HG03135 (cell line): ENCODE results near the gene RASA3.

ENCODE experiments used
- ATAC-seq: cut with Tn5 transposase; IDR thresholded peaks from one replicate; pipeline ENCODE4 v1.9.1; 2021; ENCODE audit warnings: mild to moderate bottlenecking, moderate library complexity; ENCODE audit not compliant: unreplicated experiment

Gene RASA3

DNA sequence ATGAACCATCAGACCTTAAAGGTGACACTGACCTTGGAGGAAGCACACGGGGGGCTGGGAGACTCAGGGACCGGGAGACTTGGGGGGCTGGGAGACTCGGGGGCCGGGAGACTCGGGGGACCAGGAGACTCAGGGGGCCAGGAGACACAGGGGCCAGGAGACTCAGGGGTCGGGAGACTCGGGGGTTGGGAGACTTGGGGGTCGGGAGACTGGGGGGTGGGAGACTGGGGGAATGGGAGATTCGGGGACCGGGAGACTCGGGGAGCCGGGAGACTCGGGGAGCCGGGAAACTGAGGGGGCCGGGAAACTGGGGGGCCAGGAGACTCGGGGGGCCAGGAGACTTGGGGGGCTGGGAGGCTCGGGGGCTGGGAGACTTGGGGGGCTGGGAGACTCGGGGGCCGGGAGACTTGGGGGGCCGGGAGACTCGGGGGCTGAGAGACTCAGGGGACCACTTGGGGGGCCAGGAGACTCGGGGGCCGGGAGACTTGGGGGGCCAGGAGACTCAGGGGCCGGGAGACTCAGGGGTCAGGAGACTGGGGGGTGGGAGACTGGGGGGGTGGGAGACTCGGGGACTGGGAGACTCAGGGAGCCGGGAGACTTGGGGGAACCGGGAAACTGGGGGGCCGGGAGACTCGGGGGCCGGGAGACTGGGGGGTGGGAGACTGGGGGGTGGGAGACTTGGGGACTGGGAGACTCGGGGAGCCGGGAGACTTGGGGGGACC is 62.9 kb downstream of the RASA3 start:
- no peak for ATAC-seq

DNA sequence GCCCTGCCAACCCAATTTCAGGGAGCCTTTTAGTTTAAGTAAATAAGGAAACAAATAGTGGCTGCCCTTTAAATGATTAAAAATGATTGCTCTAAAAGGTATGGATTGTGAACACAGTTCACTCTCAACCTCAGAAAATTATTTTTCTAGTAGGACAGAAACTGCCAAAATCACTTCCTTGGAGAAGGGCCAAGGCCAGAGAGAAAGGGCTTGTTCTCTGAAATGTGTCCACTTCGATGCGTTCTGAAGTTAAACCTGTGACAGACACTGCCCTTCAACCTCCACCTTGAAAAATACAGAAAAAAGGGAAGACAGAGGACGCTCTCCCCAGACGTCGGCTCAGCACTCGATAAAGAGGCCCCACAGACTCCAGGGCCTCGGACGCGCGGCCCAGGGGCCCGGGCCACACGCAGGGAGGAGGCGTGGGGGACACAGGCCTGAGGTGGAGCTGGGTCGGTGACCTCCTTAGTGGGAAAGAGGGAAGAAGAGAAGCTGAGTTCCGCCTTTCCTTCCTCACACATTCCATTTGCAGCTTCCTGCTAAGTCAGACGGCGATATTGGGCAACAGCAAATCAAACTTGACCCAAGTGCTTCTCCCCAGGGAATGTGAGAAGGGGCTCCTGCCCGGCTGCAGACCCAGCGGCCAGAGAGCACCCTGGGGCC is 63.6 kb downstream of the RASA3 start:
- no peak for ATAC-seq

DNA sequence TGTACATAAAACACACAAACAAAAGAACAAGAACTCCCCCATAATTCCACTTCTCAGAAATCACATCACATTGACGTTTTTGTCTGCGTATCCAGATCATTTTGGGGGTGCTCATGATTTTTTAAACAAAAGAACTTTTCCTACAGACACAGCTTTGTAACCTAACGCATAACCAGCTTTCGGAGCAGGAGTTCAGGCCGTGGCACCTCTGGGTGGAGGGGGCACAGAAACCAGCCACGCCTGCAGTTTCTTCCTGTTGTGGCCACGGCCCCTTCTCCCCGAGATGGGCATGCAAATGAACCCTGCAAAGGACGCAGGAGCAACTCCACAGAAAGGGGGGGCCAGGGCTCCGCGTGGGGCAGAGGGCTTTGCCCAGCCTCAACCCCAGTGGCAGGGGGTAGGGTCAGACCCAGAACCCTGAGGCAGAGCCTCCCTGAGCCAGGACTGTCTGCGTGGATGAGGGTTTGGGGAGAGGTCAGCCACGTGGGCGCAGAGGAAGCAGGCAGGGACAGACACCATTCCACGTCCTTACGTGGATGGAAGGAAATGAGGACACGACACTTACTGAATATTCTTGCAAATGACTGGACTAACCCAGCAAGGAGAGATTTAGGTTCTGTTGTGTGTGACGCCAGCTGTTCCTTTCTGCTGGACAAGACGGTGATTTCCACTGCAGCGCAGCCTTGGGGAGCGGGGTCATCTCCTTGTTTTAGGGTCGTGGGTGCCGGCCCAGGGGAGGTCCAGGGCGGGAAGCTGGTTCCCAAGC is 64.4 kb downstream of the RASA3 start:
- peak; percentile 34 for ATAC-seq

DNA sequence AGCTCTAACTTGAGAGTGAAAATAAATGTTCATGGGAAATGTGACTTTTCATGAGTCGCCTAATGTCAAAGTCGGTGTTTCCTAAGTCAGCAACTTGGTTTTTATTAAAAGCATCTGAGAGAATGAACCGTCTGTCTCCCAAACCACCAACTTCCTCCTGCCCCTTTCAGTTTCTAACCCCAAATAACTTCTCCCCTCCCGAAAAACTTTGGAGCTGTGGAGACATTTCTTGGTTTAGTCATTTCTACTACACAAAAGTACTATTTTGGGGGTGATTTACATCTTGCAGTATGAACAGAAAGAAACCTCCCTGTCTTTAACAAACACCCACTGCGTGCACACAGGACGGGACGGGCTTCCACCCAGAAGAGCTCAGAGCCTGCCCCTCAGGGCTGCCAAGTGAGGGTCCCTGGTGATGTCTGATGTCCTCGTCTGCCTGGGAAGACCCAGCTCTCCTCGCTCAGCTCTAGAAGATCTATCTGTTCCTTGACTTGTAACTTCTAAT is 65.0 kb downstream of the RASA3 start:
- peak; percentile 50 for ATAC-seq

DNA sequence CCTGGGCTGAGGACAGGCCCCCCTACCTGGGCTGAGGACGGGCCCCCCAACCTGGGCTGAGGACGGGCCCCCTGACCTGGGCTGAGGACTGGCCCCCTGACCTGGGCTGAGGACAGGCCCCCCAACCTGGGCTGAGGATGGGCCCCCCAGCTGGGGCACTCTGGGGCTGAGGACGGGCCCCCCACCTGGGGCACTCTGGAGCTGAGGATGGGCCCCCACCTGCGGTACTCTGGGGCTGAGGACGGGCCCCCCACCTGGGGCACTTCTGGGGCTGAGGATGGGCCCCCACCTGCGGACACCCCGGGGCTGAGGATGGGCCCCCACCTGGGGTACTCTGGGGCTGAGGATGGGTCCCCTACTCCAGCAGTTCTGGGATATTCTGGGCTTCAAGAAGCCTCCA is 65.5 kb downstream of the RASA3 start:
- peak; percentile 8 for ATAC-seq

DNA sequence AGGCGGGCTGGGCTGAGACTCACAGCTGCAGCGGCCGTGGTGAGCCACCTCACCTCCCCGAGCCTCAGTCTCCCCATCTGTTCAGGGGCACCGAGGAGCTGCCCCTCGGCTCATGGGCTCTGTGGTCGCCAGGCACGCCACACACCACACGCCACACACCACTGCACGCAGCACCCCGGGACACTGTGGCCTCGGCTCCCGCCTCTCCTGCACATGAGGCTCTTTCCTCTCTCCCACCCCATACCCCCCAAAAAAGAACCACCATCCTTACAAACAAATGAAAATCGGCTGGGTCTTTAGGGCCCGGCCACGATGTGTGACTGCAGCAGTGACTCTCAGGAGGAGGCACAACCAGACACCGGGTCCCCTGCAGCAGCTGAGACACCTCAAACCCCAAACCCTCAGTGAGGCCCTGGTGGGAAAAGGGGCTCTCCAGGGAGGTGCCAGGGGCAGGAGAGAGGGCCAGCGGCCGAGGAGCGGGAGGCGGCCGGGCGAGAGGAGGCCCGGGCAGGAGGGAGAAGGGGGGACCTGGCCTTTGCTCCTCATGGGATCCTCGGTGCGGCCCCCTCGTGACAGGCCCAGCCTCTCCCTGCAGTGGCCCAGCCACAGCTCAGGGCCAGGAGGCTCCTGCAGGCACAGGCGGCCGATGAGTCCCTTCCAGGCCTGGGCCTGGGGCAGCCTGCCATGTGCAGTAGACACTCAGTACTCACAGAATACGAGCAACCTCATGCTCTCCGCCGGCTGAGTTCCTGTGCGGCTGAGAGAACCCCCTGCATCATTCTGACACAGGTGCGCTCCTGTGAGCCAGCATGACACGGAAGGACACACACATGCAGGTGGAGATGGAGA is 66.3 kb downstream of the RASA3 start:
- ATAC-seq: no peak

DNA sequence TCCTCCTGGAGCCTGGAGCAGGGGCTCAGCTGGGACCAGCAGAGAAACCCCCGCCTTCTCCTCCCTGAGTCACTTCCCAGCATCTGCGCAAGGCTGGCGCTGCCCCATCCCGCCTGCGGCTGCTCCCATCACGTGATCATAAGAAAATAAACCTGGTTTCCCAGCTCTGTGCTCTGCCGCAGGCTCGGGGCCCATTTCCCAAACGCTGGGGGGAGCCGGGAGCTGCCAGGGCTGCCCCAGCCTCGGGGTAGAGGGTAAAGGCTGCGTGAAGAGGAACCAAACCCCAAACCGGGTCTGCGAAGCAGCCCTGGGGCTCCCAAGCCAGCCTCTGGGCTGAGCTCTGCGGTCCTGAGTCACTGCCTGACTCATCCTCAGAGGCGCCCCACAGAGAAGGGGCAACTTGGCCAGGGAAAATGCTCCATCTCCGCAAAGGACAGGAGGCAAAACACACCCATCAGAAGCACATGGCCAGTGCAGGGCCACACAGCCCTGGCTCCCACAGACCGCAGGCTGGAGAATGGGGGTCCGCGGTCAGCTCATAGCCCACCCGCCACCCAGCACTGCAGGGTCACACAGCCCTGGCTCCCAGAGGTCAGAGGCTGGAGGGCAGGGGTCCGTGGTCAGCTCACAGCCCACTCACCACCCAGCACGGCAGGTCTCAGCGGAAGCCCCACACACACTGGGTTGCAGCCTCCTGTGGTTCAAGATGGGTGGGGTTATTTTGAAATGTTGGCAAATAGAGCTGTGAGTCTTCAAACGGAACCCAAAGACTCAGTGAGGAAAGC is 67.1 kb downstream of the RASA3 start:
- ATAC-seq: peak; percentile 45

DNA sequence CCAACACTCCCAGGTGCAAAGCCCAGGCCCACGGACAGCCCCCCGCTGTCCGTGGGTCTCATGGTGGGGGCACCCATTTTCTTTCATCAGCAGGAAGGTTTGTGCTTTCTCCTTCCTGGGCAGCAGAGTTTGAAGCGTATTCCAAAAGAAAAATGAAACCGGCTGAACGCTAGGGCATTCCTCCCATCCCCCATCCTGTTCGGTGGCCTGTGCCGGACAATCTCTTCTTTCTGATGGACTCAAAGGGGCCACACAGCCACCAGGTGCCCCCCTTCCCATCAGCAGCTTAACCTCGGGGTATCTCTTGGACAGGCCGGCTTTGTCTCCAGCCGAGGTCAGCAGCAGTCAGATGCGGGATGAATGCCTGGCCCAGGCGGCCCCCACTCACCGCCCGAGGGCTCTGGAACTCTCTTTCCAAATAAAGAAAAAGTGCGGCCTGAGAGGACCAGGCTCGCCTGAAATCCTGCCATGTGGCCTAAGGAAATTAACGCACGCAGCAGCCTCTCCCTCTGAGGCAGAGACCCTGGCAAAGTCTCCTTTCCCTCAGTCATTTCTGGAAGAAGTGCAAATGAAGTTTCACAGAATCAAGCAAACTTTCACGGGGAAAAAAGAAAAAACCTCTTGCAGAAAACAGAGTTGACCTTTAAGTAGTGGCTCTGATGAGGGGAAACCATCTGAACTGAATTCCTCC is 67.8 kb downstream of the RASA3 start:
- no peak for ATAC-seq

DNA sequence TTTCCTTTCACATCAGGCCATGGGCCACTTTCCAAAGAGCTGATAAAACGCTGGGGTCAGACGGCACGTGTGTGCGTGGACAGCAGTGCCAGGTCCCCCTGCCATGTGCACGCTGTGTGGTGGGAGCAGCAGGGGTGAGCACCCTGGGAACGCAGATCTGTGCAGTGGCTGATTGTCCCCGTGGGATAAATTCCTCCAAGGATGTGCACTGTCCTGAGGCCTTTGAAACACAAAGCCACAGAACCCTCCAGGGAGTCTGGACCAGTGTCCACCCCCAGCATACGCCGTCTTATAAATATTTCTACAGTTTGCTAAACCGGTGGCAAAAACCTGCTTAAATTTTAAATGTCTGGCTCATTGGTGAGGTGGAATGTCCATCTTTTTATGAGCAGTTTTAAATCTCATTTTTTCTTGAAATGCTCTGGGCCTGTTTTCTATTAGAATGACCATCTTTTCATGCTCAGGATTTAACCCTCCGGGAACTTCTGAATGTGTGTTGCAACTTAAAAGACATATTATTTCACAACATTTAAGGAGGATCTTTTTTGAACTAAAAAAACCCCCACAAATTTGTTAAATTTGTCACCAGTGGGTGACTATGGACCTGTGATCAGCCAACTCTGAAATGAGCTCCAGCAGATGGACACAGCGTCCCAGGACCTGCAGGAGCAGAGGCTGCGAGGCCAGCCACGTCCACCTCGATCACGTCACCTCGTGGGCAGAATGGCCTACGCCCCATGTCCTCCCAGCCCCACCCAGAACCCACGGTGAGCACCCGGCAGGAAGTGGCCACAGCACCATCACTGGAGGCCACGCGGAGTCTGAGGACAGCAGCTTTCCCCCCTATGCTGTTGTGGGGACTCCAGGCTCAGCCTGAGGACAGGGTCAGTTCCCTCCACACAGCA is 68.6 kb downstream of the RASA3 start:
- no peak for ATAC-seq

DNA sequence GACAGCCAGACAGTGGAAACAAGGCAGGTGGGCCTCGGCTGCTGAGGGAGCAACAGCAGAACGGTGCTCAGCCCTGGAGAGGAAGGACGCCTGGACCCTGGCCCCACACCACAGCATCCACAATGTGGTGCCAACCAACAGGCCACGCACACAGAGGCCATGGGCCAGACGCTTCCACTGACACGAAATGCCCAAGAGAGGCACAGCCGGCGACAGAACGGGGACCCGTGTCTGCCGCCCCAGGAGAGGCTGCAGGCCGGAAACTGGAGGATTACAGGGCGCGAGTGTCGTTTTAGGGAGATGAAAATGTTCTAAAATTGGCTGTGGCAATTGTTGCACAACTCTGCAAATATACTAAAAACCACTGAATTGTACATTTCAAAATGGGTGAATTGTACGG is 69.7 kb downstream of the RASA3 start:
- ATAC-seq: no peak

DNA sequence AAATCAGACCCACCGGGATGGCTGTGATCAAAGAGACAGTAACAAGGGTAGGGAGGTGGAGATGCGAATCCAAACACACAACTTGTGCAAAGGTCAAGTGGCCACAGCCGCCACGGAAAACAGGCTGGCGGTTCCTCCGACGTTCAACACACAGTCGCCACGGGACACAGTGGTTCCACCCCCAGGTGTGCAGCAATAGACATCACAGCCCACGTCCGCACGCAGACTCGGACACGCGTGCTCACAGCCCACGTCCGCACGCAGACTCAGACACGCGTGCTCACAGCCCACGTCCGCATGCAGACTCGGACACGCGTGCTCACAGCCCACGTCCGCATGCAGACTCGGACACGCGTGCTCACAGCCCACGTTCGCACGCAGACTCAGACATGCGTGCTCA is 70.1 kb downstream of the RASA3 start:
- no peak for ATAC-seq

DNA sequence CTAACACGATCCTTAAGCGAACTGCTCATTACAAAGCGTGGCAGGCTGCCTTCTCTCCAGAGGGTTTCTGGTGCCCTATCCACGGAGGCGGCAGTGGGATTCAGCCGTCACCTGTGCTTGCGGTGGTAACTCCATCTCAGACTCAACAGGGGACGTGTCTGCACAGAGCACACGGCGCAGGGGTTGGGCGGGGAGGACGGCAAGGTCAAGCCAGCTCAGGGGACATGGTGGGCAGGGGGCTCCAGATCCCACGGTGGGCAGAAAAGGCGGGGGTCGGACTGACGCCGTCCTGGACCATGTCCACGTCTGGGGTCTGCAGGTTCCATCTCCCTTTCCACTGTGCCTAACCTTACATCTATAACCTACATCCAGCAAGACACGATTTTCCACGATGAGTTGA is 70.7 kb downstream of the RASA3 start:
- no peak for ATAC-seq

DNA sequence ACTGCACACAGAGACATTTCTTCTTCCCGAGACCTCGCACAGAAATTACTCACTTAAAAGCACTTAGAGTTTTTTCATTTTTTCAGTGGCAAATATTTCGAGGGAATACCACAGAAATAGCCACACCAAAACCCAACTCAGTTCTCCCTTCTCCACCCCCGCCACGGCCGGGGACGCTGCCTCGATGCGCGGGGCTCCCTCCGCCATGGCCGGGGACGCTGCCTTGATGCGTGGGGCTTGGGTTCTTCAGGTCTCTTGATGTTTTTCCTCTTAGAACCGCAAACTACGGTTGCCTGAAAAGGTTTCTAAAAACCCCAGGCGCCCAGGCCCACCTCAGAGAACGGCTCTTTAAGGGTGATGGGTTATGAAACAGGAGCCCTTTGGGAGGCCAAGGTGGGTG is 71.4 kb downstream of the RASA3 start:
- ATAC-seq: no peak

DNA sequence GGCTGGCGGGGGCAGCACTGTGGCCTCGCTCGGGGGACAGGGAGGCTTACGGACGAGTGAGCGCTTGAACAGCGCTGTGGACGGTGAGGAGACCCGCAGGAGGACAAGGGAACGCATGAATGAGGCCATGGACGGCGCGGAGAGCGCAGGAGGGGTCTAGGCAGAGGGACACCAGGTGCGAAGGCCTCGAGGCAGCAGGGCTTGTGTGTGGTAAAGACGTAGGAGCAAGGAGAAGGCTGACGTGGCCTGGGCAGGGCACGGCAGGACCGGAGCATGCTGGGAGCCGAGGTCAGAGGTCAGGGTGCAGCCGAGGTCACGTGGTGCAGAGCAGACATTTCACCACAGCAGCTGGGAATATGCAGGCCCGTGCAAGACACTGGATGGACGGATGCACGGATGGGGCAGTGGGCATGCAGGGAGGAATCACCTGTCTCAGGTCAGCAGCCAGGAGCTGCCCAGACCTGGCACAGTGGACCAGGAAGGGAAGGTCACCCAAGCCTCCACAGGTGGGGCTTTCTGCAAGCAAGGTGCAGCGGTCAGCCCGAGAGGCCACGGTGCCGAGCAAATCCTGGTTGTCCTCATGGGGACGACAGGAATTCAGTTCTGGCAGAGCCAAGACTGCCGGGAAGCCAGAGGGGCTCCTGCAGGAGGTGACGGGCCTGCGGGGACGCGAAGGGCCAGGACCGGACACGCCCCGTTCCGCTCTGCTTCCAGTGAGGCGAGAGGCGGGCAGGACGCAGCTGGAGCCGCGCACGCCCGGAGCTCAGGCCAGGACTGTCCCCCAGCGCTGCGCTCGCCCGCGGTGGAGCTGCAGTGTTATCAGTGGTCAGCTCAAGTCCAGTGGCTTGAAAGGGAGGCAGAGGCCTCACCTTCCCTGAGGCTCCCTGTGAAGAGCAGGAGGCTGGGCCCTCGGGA is 72.2 kb downstream of the RASA3 start:
- ATAC-seq: no peak

DNA sequence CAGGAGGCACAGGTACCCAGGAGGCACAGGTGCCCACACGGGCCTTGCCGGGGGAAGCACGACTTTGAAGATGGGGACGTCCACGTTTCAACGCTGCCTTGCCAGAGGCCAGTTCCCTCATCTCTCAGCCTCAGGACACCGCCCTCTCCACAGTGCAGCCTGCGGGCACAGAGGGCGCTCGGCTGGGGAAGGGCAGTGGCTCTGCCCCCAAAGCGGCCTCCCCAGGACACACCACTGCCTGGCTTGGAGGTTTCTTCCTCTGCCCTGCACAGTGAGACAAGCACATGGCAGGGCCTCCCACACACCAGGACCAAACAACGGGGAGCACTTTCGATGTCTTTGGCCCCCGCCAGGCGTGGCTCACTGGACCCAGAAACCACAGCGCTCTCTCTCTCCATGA is 73.0 kb downstream of the RASA3 start:
- ATAC-seq: no peak

DNA sequence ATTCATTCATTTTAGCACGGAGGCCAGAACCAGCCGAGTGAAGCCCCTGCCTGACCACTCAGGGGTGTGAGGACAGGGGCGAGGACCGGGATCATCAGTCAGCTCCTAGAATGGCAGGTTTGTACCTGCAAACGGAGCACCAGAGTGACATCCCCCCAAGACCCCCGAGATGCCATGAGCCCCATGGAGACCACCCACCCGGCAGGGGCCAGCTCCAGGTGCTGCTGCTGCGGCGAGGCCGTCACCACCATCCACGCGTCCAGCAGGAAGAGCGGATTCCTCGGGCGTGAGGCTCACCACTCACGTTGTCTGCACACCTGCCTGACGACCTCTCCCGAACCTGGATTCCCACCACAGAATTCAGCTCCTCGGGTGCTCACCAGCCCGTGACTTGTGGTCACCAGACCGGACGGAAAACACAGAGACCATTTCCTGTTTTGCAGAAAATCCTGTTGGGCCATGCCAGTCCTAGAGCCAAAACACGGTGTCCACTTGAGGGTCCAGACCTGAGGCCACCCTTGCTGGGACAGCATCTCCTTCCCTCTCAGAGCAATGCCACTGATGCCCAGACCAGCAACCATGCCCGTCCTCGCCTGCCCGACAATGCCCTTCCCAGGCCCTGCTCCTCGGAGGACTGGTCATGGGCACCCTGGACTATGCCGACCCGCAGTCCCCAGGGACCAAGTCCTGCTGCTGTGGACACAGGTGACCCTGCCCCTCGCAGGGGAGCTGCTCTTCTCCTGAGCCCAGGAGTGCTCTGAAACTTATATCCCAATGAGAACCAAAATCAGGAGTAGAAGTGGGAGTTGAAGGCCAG is 74.2 kb downstream of the RASA3 start:
- no peak for ATAC-seq
